Heart left ventricle (tissue), 16 donors: ENCODE results near the gene PTPRJ. TPM values are rescaled to one million over a fixed set of nuclear protein-coding genes. Genes with fewer than 3 reads are reported as not detected.
"Not testable (repeated sequence)": the region's sequence is repeated elsewhere in the genome, so short reads cannot be mapped to it uniquely, and the experiment has no call there.

Experiments
- ATAC-seq, 4 donors: fragments of 200-7000 bp; cut with Tn5 transposase; one replicate each; pipeline ENCODE4 v1.9.1; 2020 to 2022; ENCODE audit warnings: moderate library complexity in 4 of 4, mild to moderate bottlenecking in 3 of 4, moderate number of reproducible peaks in 1 of 4
- DNase-seq, 5 donors: peaks; one replicate each; pipeline ENCODE4 v3.0.0-alpha.2; 2020
- H3K27ac ChIP-seq, 12 donors: fragments of 200-600 bp; sonication (generic) in 4 of 12; one replicate each; pipeline versions ENCODE4 v1.5.0 to v1.8.0; 2016 to 2022; ENCODE audit warnings: mild to moderate bottlenecking in 2 of 12
- H3K27me3 ChIP-seq, 9 donors: fragments of 200-600 bp; sonication (generic) in 2 of 9; one replicate each; pipeline versions ENCODE4 v1.5.1 to v1.8.0; 2016 to 2022; ENCODE audit warnings: mild to moderate bottlenecking in 3 of 9
- H3K36me3 ChIP-seq, 9 donors: fragments of 200-600 bp; sonication (generic) in 2 of 9; one replicate each; pipeline versions ENCODE4 v1.5.0 to v1.8.0; 2018 to 2022; ENCODE audit warnings: mild to moderate bottlenecking in 2 of 9
- H3K4me1 ChIP-seq, 12 donors: fragments of 200-600 bp; sonication (generic) in 4 of 12; one replicate each; pipeline versions ENCODE4 v1.5.0 to v1.8.0; 2016 to 2022; ENCODE audit warnings: mild to moderate bottlenecking in 3 of 12
- H3K4me3 ChIP-seq, 12 donors: fragments of 200-600 bp; sonication (generic) in 4 of 12; one replicate each; pipeline versions ENCODE4 v1.5.0 to v1.8.0; 2017 to 2022; ENCODE audit warnings: mild to moderate bottlenecking in 9 of 12, moderate library complexity in 4 of 12
- H3K9me3 ChIP-seq, 12 donors: fragments of 200-600 bp; sonication (generic) in 4 of 12; one replicate each; pipeline versions ENCODE4 v1.5.0 to v1.8.0; 2016 to 2022; ENCODE audit warnings: mild to moderate bottlenecking in 1 of 12
- CTCF ChIP-seq, 12 donors: fragments of 200-600 bp; sonication (generic) in 4 of 12; IDR thresholded peaks; one replicate each; pipeline versions ENCODE4 v1.5.0 to v1.8.0; 2018 to 2022; ENCODE audit warnings: antibody characterized with exemption in 12 of 12, mild to moderate bottlenecking in 5 of 12
- POLR2A ChIP-seq, 2 donors: fragments of 450-650 bp; IDR thresholded peaks; one replicate each; pipeline ENCODE4 v1.6.1; 2017; ENCODE audit warnings: antibody characterized with exemption in 2 of 2, mild to moderate bottlenecking in 2 of 2, moderate library complexity in 2 of 2
- WGBS, 4 donors: extraction: QIAGEN DNeasy Blood & Tissue Kit in 2 of 4; methylation state at CpG; one replicate each; pipeline versions ENCODE4 v1.1.5 to v1.1.7; 2013 to 2018; 5-methylcytosine and 5-hydroxymethylcytosine counted together
- intact Hi-C, 10 donors: fragments of 100-400 bp; cut with DNase I; formaldehyde crosslinking; loops; one replicate each; pipeline versions ENCODE4 v1.11.1 to v1.14.2; 2022
- polyA plus RNA-seq, 2 donors: library from polyadenylated mRNA; stranded (reverse); fragments of 200-250 nt; gene quantifications; one replicate each; pipeline ENCODE4 v1.2.3, GENCODE V29; 2013
- total RNA-seq, 9 donors: library from RNA; depleted of rRNA in 2 of 9; stranded (reverse); fragments of >200 nt in 2 of 9; fragmentation: NEBNext Ultra II Directional in 3 of 9; extraction: Animal tissue kit (Norgen Biotek cat#: 25700) in 3 of 9; gene quantifications; one replicate each; pipeline versions ENCODE4 v1.1.0 to v1.2.4, GENCODE V29; 2016 to 2023
- donor health status: ischemic (EF 13 %, LVEDD 7.1; RV severe dilation, severe dysfunction).
- donor health status: healthy with polysubstance abuse.
- donor health status: DM: no; HTN: yes; CAD: no.
- donor health status: DM: no; HTN: no; CAD: no.
- donor health status: ischemic (EF 25% LVEDD 6.9; RV normal size, moderate dysfunction).
- donor health status: ischemic (EF 25% LVEDD 5.7; RV mildly dilated, moderate dysfunction).
- donor health status: healthy.
- donor health status: DM: yes; HTN: yes; CAD: no.
- donor health status: ischemic (EF 35%, LVEDD 5.7; RV mildly dilated, moderate dysfunction).
- donor health status: nonischemic (EF 11% LVEDD 7.7; RV severe dilation, severe dysfunction).
- donor health status: DM: yes; HTN: yes; CAD: no.
- donor health status: PGD.
- donor health status: ischemic (EF 29% LVEDD 5.4; RV normal size, mild dysfunction).
- donor health status: nonischemic (EF 23%, LVEDD 6.1; RV moderate dilation, normal function).

The PTPRJ gene
- total and polyA plus RNA-seq, 11 donors: 1.2 to 39.0 (median 6.3) TPM

GRCh38 chr11:47946682-47947559 is 33.4 kb upstream of the PTPRJ start:
- H3K9me3 ChIP-seq: no peaks in the 10 kb centered on the region
- no peak overlapping the region for H3K4me3 ChIP-seq
- no peaks in the 10 kb centered on the region for H3K27me3 ChIP-seq
- TF ChIP-seq CTCF (IDR thresholded peaks at IDR 0.05) (no peak), POLR2A (IDR thresholded peaks at IDR 0.05) (no peak)
- H3K4me1 ChIP-seq: peaks cover 0 to 49% (median 6%) of the 10 kb centered on the region in 12 donors
- H3K27ac ChIP-seq: peak overlapping the region in 2 of 12 donors; percentile 23 to 36
- DNase-seq (peak; percentile 23 to 78 (median 57)), ATAC-seq (peak; percentile 42 to 96 (median 90))
- 58 to 62% (median 60%) methylated on average over 10 of the region's 10 CpGs for WGBS, 4 donors
- no peaks in the 10 kb centered on the region for H3K36me3 ChIP-seq
- intact Hi-C loops: no loop called here

- WGBS, 4 donors: 51 to 61% (median 57%) methylated on average over 3 of the region's 3 CpGs
- DNase-seq (no peak), ATAC-seq (peak in 3 of 4 donors; percentile 11 to 58 (median 48))
- intact Hi-C loops: no loop called here
- Histone ChIP-seq H3K9me3 (no peaks in the 10 kb centered on the region), H3K4me1 (peaks cover 0 to 46% (median 6%) of the 10 kb centered on the region in 12 donors), H3K27me3 (no peaks in the 10 kb centered on the region), H3K36me3 (no peaks in the 10 kb centered on the region), H3K4me3 (no peak overlapping the region), H3K27ac (no peak overlapping the region)
- no peak for TF ChIP-seq CTCF (IDR thresholded peaks at IDR 0.05)
- no peak for TF ChIP-seq POLR2A (IDR thresholded peaks at IDR 0.05)
Observed at GRCh38 chr11:47948137-47948536, 32.2 kb upstream of the PTPRJ start.

- H3K4me3 ChIP-seq, H3K9me3 ChIP-seq, H3K27me3 ChIP-seq, H3K36me3 ChIP-seq, intact Hi-C loops, ATAC-seq, DNase-seq, H3K27ac ChIP-seq: not testable (repeated sequence)
- H3K4me1 ChIP-seq: peaks cover 0 to 46% (median 6%) of the 10 kb centered on the region in 12 donors
- 84 to 87% (median 85%) methylated on average over 9 of the region's 9 CpGs for WGBS, 4 donors
Observed at GRCh38 chr11:47949001-47949675, 31.2 kb upstream of the PTPRJ start.

- TF ChIP-seq POLR2A (IDR thresholded peaks at IDR 0.05): no peak
- no peak for TF ChIP-seq CTCF (IDR thresholded peaks at IDR 0.05)
- H3K27me3 ChIP-seq: no peaks in the 10 kb centered on the region
- 47 to 59% (median 52%) methylated on average over 5 of the region's 5 CpGs for WGBS, 4 donors
- DNase-seq: peak in 1 of 5 donors; percentile 27
- peak in 1 of 4 donors; percentile 49 for ATAC-seq
- H3K27ac ChIP-seq: peak overlapping the region in 1 of 12 donors; percentile 69
- H3K36me3 ChIP-seq: no peaks in the 10 kb centered on the region
- no peak overlapping the region for H3K4me3 ChIP-seq
- intact Hi-C loops: loop anchor here in 1 of 10 donors (10.0 kb wide), 1 partner anchor 64 kb away; no protein-coding TSS in a partner anchor
- no peaks in the 10 kb centered on the region for H3K9me3 ChIP-seq
- H3K4me1 ChIP-seq: peaks cover 0 to 46% (median 6%) of the 10 kb centered on the region in 12 donors
Observed at GRCh38 chr11:47950396-47950795, 30.0 kb upstream of the PTPRJ start.

GRCh38 chr11:47951504-47951903 is 28.9 kb upstream of the PTPRJ start:
- H3K4me3 ChIP-seq, DNase-seq, H3K9me3 ChIP-seq, H3K27me3 ChIP-seq, H3K36me3 ChIP-seq, H3K27ac ChIP-seq: not testable (repeated sequence)
- H3K4me1 ChIP-seq: peaks cover 0 to 43% (median 6%) of the 10 kb centered on the region in 12 donors
- intact Hi-C loops: loop anchor here in 1 of 10 donors (10.0 kb wide), 1 partner anchor 63 kb away; no protein-coding TSS in a partner anchor
- ATAC-seq: peak in 1 of 4 donors; percentile 26
- WGBS, 4 donors: 95 to 97% (median 96%) methylated on average over 12 of the region's 12 CpGs
